NCI-H2227 (cell line): ENCODE data around the gene OGN.
"Not testable (repeated sequence)": the region's sequence is repeated elsewhere in the genome, so short reads cannot be mapped to it uniquely, and the experiment has no call there.

Experiments
- DNase-seq: peaks from one replicate; lab custom pipeline; 2025; ENCODE audit not compliant: unreplicated experiment; lab: John Stamatoyannopoulos, UW

OGN gene, protein sequence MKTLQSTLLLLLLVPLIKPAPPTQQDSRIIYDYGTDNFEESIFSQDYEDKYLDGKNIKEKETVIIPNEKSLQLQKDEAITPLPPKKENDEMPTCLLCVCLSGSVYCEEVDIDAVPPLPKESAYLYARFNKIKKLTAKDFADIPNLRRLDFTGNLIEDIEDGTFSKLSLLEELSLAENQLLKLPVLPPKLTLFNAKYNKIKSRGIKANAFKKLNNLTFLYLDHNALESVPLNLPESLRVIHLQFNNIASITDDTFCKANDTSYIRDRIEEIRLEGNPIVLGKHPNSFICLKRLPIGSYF

DNA sequence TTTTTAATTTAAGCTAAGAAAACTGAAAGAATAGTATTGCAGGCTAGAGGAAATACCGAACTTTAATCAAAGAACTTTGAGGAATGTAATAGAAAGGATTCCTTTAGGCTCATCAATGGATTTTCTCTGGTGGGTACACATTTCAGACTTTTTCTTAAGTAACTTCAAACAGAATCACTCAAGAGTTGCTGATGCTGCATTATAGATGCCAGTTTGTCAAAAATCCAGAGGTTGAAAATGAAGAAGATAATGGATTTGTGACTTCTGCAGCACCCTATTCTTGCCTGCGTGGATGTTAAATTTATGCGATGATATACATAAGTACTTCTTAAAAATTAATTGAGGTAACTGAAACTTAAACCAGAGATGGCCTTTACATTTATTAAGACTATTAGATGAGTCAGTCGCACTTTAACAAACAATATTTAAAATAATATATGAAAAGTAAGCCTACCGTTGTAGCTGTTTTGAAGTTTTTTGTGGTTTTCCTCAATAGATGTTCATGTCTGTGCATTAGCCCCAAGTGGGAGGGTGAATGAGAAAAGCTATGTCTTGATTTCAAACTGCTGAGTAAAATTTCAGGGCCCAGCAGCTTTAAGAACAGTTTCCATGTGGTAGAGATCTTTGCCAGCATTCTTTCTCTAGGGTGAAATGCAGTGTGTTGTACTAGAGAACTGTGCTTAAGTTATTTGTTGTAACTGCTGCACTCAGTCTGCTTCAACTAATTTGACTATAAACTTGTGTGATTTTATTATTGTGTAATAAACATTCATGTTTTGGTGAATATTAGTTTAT lies at the start of gene OGN:
TSS of gene OGN (minus strand) at position 537 of the 795 bp plus-strand sequence. CDS start 1,171 bp downstream, outside the sequence.
- DNase-seq, result no peak

GRCh38 chr9:92446536-92446935 lies 42.2 kb upstream of the OGN start:
- DNase-seq, result no peak

- no peak for DNase-seq
Measured at GRCh38 chr9:92444841-92445240, 40.5 kb upstream of the OGN start.

DNA sequence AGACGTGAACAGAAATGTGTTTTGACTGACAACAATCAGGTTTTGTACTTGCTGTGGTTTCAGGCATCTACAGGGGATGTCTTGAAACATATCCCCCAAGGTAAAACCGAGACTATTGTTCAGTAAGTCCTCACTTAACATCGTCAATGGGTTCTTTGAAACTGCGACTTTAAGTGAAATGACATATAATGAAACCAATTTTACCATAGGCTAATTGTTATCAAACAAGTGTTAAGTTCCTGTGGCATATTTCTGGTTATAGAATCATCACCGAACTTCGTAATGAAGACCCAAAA lies 36.3 kb upstream of the OGN start:
- DNase-seq, result no peak

DNA sequence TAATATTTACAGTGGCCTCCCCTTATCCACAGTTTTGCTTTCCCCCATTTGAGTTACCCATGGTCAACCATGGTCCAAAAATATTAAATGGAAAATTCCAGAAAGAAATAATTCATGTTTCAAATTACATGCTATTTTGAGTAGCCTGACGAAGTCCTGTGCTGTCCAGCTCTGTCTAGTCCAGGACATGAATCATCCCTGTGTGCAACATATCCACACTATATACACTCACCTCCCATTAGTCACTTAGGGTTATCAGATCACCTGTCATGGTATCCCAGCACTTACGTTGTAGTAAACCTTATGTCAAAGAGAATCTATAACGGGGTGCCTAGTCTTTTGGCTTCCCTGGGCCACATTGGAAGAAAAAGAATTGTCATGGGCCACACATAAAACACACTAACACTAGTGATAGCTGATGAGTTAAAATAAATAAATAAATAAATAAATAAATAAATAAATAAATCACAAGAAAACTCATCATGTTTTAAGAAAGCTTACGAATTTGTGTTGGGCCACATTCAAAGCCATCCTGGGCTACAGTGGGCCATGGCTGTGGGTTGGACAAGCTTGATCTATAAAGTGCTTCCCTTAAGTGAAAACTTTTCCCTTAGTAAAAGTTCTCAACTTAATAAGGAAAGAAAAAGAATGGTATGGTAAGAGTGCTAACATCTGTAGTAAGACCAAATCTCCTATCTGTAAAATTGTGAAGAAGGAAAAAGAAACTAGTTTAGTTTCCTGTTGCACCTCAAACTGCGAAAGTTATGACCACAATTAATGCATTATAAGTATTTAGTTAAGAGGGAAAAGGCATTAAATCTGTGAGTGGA lies 35.8 kb upstream of the OGN start:
- DNase-seq, result no peak

- DNase-seq, result no peak
Measured at GRCh38 chr9:92438900-92439526, 34.6 kb upstream of the OGN start.

DNA sequence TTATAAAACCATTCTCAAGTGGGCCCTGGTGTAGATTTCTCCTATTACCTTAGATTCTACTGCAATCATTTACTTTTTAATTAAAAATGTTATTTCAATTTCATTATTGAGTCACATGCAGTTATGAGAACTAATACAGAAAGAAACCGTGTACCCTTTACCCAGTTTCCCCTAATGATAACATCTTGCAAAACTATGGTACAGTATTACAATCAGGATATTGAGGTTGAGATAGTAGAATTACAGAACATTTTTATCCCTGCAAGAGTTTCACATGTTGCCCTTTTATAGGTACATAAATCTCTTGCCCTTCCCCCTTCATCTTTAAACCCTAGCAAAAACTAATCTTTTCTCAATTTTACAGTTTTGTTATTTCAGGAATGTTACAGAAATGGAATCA lies 30.9 kb upstream of the OGN start:
- DNase-seq, result no peak

- DNase-seq, result no peak
Measured at GRCh38 chr9:92432972-92433548, 28.7 kb upstream of the OGN start.

DNA sequence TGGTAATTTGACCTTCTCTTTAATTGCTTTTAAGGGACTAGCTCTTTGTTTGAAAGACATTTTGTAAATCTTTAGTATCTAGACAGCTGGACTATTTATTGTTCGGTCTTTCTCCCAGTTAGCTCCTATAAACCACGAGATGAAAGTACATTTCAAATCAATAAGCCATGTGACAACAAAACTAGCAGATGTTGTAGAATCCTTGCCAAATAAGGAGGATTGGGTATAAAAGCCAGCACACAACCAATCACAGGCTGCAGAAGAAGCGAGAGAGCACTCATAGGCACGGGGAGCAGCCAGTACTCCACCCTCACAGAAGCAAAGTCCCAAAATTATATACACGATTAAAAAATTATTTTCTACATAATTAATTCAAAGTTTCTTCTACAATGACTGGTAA lies 28.0 kb upstream of the OGN start:
- DNase-seq, result no peak

GRCh38 chr9:92429836-92430235 lies 25.5 kb upstream of the OGN start:
- DNase-seq, result no peak

- DNase-seq, result peak; percentile 26
Measured at GRCh38 chr9:92426501-92427145, 22.2 kb upstream of the OGN start.

GRCh38 chr9:92425474-92425873 lies 21.1 kb upstream of the OGN start:
- DNase-seq, result no peak

- no peak for DNase-seq
Measured at GRCh38 chr9:92424340-92424739, 20.0 kb upstream of the OGN start, which contains the start of gene OMD. OMD (minus strand) TSS chr9:92424471; CDS start chr9:92417558, 6,913 bp downstream.

DNA sequence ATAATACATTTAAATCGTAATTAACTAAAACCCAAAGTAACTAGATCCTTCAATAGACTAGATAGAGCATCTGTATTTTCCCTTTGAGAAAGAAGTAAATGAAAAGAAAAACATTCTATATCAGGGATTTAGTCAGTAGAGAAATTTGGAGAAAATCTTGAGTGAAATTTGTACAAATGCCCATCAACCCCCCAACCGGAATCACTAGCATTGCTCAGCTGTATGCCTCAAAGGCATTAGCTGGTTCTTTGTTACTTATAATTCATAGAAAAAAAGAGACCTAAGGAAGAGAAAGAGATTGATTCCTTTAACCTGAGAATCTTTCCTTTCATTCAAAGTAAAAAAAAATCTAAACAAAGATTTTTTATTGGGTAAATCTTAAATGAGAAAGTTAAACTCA lies 19.2 kb upstream of the OGN start:
- no peak for DNase-seq

GRCh38 chr9:92422611-92423338 lies 18.4 kb upstream of the OGN start:
- DNase-seq, result no peak

- no peak for DNase-seq
Measured at GRCh38 chr9:92414566-92414965, 10.2 kb upstream of the OGN start.

DNA sequence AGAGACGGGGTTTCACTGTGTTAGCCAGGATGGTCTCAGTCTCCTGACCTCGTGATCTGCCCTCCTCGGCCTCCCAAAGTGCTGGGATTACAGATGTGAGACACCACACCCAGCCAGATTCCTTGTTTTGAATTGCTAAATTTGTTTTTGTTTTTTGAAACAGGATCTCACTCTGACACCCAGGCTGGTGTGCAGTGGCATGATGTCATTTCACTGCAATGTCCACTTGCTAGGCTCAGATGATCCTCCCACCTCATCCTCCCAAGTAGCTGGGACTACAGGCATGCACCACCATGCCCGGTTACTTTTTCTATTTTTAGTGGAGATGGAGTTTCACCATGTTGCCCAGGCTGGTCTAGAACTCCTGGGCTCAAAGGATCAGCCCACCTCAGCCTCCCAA lies 6.8 kb upstream of the OGN start:
- not testable (repeated sequence) for DNase-seq

DNA sequence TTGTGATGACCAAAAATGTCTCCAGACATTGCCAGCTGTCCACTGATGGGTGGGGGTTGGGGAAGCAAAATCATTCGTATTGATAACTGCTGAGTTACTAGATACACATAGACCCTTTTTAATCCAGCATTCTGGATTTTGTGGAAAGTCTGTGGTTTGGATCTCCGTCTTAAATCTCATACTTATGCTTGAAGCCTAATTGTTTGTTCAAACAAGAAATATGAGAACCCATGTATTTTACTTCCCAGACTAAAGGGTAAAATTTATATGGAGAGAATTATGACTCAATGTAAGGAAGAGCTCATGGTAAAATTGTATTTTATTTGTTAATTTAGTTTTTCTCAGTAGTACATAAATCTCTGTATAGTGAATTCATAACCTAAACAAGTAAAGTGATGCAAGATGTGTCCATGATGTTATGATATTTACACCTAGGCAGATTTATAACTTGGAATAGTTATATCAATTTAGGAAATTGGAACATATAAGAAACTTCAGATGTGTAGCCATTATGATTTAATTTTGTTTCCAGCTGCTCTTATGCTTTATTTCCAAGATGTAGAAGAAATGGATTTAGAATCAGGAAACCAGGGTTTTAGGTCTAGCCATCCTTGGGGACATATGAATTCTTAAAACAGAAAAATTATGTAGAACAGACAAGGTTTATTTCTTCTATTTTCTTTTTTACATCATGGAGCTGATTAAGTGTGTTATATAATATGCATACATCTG lies 4.5 kb upstream of the OGN start:
- DNase-seq, result no peak

- DNase-seq, result no peak
Measured at GRCh38 chr9:92407818-92408217, 3.4 kb upstream of the OGN start.
